Stimulated activated CD4-positive, alpha-beta T cell treated with anti-CD3 and anti-CD28 coated beads, Interleukin-2, amount 100 ng/mL, for 4 hours (primary cell): ENCODE data around the gene TBX10.
A peak's percentile ranks its signal among the peaks of the same experiment; 100 is the strongest.
"Not testable (repeated sequence)": the region's sequence is repeated elsewhere in the genome, so short reads cannot be mapped to it uniquely, and the experiment has no call there.

Source experiments
- DNase-seq: peaks from one replicate; pipeline ENCODE4 v3.0.0-alpha.2; 2020; ENCODE audit warnings: low read depth

Gene TBX10

DNA sequence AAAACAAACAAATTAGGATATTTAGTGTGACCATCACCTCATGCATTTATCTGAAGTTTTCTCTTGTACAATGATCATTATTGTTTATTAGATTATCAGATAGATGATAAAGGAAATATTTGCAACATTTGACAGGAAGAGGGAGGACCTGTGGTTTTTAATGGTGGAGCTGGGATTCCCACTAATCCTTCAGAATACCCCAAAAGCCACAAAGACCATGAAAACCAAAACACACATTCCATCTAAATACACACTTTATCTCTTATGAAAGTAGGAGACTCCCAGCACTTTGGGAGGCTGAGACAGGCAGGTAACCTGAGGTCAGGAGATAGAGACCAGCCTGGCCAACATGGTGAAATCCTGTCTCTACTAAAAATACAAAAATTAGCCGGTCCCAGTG is 40.4 kb downstream of the TBX10 start:
- no peak for DNase-seq

DNA sequence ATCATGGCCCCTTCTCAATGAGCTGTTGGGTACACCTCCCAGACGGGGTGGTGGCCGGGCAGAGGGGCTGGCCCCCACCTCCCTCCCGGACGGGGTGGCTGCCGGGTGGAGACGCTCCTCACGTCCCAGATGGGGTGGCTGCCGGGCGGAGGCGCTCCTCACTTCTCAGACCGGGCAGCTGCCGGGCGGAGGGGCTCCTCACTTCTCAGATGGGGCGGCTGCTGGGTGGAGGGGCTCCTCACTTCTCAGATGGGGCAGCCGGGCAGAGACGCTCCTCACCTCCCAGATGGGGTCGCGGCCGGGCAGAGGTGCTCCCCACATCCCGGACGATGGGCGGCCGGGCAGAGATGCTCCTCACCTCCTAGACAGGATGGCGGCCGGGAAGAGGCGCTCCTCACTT is 41.6 kb downstream of the TBX10 start:
- DNase-seq: not testable (repeated sequence)

DNA sequence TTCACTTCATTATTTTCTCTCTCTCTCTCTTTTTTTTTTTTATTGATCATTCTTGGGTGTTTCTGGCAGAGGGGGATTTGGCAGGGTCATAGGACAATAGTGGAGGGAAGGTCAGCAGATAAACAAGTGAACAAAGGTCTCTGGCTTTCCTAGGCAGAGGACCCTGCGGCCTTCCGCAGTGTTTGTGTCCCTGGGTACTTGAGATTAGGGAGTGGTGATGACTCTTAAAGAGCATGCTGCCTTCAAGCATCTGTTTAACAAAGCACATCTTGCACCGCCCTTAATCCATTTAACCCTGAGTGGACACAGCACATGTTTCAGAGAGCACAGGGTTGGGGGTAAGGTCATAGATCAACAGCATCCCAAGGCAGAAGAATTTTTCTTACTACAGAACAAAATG is 42.1 kb downstream of the TBX10 start:
- DNase-seq: not testable (repeated sequence)

DNA sequence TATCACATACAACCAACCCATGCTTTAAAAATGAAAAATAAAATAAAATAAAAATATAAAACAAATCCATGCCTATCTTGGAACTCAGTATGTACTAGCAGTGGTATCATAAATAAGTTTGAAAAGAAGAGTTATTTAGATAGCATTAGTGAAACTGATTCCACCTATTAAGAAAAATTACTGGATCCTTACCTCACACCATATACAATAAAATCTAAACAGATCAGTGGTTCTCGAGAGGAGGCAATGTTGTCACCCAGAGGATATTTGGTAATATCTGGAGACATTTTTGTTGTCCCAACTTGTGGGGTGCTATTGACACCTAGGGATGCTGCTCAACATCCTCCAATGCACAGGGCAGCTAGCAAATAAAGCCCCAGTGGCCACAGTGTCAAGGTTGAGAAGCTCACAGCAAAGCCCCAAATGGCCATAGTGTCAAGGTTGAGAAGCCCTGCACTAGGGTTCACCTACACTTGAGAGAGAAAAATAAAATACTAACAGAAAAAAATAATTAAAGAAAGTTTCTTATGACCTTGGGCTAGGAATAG is 42.7 kb downstream of the TBX10 start:
- no peak for DNase-seq

DNA sequence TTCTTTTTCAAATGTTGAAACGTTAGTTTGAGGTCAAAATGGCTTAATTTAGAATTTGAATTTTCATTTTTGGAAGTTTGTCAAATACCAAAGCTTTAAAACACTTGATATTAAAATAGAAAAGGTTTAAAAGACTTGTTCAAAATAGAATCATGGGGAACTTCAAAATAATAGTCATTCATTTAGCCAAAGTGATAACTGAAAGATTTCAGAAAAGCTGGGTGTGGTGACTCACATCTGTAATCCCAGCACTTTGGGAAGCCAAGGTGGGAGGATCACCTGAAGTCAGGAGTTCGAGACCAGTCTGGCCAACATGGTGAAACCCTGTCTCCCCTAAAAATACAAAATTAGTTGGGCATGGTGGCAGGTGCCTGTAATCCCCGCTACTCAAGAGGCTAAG is 45.1 kb downstream of the TBX10 start:
- no peak for DNase-seq

DNA sequence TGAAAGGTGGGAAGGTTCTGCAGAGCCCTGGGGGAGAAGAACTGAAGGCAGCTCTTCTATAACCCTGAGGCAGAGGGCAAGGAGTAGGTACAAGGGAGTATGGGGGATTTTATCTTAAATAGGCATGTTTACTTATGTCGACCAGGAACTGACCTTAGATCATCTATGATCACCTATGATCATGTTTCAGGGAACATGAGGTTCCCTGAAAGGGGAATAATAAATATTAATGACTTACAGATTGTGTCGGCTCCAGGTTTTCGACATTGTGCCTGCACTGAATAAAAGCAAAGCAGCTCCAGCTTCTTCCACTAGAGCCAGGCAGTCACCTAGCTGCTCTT is 46.0 kb downstream of the TBX10 start:
- DNase-seq: no peak

DNA sequence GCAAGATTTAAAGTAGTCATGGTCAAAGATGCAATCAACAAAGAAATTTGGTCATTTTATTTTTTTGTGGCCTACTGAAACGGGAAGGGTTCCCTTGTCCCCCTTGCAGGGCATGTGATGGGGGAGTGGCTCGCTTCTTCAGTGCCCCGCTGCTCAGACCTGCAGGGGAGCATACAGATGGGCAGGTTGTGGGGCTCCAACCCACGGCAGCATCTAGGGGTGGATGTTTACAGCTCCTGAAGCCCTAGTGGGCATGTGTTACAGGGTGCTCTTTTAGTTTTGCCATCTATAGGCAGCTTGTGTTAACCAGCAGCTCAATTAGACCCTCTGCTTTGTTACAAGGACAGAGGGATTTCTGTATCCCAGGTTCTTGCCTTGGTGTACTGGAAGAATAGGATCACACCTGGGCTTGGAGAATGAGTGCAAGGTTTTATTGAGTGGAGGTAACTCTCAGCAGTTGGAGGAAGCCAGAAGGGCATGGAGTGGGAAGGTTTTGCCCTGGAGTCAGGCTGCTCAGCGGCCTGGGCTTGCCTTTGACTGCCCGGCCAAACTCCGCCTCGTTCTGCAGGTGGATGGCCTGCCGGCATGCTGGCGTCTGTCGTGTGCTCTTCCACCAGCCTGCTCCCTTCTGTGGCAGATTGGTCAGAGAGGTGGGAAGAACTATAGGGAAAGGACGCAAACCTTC is 46.5 kb downstream of the TBX10 start:
- DNase-seq: no peak

DNA sequence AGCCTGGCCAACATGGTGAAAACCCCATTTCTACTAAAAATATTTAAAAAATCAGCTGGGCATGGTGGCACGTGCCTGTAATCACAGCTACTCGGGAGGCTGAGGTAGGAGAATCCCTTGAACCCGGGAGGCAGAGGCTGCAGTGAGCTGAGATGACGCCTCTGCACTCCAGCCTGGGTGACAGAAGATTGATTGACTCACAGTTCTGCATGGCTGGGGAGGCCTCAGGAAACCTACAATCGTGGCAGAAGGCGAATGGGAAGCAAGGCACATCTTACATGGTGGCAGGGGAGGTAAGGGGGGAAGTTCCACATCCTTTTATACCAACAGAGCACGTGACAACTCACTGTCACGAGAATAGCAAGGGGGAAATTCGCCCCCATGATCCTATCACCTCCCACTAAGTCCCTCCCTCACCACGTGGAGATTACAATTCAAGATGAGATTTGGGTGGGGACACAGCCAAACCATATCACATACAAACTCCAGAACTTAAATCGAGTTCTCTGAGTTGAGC is 50.6 kb downstream of the TBX10 start:
- DNase-seq: not testable (repeated sequence)

DNA sequence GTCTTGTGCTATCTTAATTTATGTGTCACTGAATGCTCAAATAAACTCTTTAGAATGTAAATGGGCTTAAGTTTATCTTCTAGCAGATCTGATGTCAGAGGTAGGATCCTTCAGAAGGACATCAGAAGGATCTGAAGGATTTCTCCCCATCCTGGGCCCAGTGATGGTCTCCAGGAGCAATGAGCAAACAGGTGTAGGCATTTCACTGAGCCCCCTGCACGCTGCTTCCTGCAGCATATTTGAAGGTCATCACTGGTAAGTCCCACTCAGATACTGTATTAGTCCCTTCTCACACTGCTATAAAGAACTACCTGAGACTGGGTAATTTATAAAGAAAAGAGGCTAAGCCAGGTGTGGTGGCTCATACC is 51.4 kb downstream of the TBX10 start:
- DNase-seq: no peak

DNA sequence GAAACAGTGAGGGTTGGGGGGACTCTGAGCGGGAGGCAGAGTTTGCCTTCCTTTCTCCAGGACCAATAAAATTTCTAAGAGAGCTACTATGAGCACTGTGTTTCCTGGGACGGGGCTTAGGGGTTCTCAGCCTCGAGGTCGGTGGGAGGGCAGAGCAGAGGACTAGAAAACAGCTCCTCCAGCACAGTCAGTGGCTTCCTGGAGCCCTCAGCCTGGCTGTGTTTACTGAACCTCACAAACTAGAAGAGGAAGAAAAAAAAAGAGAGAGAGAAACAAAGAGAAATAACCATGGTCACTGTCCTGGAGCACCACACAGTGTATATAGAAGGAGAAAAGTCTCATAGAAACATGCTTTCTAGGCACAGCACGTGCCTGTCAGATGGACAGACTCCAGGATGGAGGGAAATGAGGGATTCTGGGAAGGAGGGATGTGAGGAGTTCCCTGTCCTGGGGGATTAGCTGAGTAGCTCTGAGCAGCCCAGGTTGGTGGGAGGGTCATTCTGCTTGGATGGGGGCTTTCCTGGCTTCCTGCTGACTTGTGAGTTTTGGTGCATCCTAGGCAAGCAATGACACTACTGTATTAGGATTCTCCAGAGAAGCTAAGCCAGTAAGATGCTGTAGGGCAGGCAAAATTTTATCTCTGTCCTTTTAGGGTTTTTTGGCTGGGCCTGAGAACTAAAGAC is 52.9 kb downstream of the TBX10 start:
- DNase-seq: no peak

DNA sequence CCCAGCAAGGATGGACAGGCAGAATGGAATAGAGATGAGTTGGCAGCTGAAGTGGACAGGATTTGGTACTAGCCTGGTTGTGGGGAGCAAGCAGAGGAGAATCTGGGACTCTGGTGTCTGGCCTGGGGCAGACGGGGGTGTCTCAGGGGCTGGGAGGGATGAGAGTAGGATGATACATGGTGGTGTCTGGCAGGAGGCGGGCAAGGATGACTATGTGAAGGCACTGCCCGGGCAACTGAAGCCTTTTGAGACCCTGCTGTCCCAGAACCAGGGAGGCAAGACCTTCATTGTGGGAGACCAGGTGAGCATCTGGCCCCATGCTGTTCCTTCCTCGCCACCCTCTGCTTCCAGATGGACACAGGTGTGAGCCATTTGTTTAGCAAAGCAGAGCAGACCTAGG is 53.7 kb downstream of the TBX10 start:
- no peak for DNase-seq

DNA sequence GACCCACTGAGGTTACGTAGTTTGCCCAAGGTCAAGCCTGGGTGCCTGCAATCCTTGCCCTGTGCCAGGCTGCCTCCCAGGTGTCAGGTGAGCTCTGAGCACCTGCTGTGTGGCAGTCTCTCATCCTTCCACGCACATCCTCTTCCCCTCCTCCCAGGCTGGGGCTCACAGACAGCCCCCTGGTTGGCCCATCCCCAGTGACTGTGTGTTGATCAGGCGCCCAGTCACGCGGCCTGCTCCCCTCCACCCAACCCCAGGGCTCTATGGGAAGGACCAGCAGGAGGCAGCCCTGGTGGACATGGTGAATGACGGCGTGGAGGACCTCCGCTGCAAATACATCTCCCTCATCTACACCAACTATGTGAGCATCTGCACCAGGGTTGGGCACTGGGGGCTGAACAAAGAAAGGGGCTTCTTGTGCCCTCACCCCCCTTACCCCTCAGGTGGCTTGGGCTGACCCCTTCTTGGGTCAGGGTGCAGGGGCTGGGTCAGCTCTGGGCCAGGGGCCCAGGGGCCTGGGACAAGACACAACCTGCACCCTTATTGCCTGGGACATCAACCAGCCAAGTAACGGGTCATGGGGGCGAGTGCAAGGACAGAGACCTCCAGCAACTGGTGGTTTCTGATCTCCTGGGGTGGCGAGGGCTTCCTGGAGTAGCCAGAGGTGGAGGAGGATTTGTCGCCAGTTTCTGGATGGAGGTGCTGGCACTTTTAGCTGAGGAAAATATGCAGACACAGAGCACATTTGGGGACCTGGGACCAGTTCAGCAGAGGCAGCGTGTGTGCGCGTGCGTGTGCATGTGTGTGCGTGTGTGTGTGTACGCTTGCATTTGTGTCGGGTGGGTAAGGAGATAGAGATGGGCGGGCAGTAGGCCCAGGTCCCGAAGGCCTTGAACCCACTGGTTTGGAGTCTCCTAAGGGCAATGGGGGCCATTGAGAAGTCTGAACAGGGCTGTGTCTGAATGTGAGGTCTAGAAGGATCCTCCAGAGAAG is 54.4 kb downstream of the TBX10 start:
- DNase-seq: no peak

DNA sequence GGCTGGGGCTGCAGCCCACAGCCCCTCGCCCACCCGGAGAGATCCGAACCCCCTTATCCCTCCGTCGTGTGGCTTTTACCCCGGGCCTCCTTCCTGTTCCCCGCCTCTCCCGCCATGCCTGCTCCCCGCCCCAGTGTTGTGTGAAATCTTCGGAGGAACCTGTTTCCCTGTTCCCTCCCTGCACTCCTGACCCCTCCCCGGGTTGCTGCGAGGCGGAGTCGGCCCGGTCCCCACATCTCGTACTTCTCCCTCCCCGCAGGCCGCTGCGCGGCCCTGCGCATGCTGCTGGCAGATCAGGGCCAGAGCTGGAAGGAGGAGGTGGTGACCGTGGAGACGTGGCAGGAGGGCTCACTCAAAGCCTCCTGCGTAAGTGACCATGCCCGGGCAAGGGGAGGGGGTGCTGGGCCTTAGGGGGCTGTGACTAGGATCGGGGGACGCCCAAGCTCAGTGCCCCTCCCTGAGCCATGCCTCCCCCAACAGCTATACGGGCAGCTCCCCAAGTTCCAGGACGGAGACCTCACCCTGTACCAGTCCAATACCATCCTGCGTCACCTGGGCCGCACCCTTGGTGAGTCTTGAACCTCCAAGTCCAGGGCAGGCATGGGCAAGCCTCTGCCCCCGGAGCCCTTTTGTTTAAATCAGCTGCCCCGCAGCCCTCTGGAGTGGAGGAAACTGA is 55.2 kb downstream of the TBX10 start:
- DNase-seq: no peak

DNA sequence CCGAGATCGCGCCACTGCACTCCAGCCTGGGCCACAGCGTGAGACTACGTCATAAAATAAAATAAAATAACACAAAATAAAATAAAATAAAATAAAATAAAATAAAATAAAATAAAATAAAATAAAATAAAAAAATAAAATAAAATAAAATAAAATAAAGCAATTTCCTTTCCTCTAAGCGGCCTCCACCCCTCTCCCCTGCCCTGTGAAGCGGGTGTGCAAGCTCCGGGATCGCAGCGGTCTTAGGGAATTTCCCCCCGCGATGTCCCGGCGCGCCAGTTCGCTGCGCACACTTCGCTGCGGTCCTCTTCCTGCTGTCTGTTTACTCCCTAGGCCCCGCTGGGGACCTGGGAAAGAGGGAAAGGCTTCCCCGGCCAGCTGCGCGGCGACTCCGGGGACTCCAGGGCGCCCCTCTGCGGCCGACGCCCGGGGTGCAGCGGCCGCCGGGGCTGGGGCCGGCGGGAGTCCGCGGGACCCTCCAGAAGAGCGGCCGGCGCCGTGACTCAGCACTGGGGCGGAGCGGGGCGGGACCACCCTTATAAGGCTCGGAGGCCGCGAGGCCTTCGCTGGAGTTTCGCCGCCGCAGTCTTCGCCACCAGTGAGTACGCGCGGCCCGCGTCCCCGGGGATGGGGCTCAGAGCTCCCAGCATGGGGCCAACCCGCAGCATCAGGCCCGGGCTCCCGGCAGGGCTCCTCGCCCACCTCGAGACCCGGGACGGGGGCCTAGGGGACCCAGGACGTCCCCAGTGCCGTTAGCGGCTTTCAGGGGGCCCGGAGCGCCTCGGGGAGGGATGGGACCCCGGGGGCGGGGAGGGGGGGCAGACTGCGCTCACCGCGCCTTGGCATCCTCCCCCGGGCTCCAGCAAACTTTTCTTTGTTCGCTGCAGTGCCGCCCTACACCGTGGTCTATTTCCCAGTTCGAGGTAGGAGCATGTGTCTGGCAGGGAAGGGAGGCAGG is 56.0 kb downstream of the TBX10 start, which contains the start of gene GSTP1:
TSS of gene GSTP1 (plus strand) at position 566 of the 958 bp plus-strand sequence. CDS start at position 598, 32 bp downstream.
- DNase-seq: peak; percentile 67

DNA sequence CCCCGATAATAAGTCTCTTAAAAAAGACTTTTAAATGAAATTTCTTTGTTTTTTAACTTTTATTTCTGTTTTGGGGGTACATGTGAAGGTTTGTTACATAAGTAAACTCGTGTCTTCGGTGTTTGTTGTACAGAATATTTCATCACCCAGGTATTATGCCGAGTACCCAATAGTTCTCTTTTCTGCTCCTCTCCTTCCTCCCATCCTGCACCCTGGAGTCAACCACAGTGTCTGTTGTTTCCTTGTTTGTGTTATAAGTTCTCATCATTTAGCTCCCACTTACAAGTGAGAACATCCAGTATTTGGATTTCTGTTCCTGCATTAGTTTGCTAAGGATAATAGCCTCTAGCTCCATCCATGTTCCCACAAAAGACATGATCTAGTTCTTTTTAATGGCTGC is 57.6 kb downstream of the TBX10 start:
- DNase-seq: no peak

DNA sequence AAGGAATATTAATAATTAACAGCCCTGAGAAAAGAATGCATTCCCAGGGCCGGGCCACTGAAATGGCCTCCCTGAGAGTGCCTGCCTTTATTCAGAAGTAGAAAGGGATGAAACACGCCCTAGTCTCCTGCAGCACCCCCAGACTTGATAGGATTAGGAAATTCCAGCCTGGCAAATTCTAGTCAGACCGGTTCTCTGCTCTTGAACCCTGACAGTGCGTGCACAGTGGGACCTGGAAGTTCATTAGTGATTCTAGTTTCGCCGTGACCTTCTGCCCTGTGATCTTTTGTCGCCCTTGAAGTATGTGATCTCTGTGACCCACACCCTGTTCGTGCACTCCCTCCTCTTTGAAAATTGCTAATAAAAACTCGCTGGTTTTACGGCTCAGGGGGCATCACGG is 58.1 kb downstream of the TBX10 start:
- DNase-seq: no peak
